Mucosa of descending colon (tissue), 3 donors: ENCODE measurements around the gene C2CD3. TPM values are rescaled to one million over a fixed set of nuclear protein-coding genes. Genes with fewer than 3 reads are reported as not detected.
"Not testable (repeated sequence)": the region's sequence is repeated elsewhere in the genome, so short reads cannot be mapped to it uniquely, and the experiment has no call there.

Experiments used
- ATAC-seq: fragments of 200-7000 bp; cut with Tn5 transposase; one replicate; pipeline ENCODE4 v1.9.1; 2020; ENCODE audit warnings: mild to moderate bottlenecking, moderate library complexity
- DNase-seq, 3 donors: peaks; one replicate each; pipeline ENCODE4 v3.0.0-alpha.2; 2020
- H3K36me3 ChIP-seq: fragments of 200-600 bp; one replicate; pipeline ENCODE4 v1.8.0; 2021; ENCODE audit warnings: low read depth, mild to moderate bottlenecking
- H3K4me1 ChIP-seq: fragments of 200-600 bp; one replicate; pipeline ENCODE4 v1.8.0; 2021; ENCODE audit warnings: low read depth, mild to moderate bottlenecking
- H3K4me3 ChIP-seq: fragments of 200-600 bp; one replicate; pipeline ENCODE4 v1.8.0; 2021; ENCODE audit warnings: mild to moderate bottlenecking
- H3K9me3 ChIP-seq: fragments of 200-600 bp; one replicate; pipeline ENCODE4 v1.8.0; 2021; ENCODE audit warnings: mild to moderate bottlenecking
- CTCF ChIP-seq: fragments of 200-600 bp; IDR thresholded peaks from one replicate; pipeline ENCODE4 v1.8.0; 2022; ENCODE audit warnings: antibody characterized with exemption, mild to moderate bottlenecking
- intact Hi-C, 2 donors: fragments of 100-400 bp; cut with DNase I in 1 of 2; cut with micrococcal nuclease in 1 of 2; formaldehyde crosslinking; loops; one replicate each; pipeline versions ENCODE4 v1.11.0 to v1.11.1; 2022; cut with DNase I, micrococcal nuclease
- total RNA-seq, 3 donors: library from RNA; stranded (reverse); fragmentation: NEBNext Ultra II Directional in 2 of 3; extraction: Animal tissue kit (Norgen Biotek cat#: 25700) in 2 of 3; gene quantifications; one replicate each; pipeline versions ENCODE4 v1.2.1 to v1.2.4, GENCODE V29; 2021 to 2023
- donor health status: DM: no; HTN: no; CAD: no; lungs with moderate emphysema.
- donor health status: DM: no; HTN: no; CAD: no.
- donor health status: DM: no; HTN: yes; CAD: no.

C2CD3 gene
- total RNA-seq, 3 donors from 2014 or later: 22.3 to 37.2 (median 32.1) TPM

- intact Hi-C loops: no loop called here
- DNase-seq: no peak
- TF ChIP-seq CTCF: no peak
Measured at GRCh38 chr11:74091549-74091948, 79.3 kb downstream of the C2CD3 start.

GRCh38 chr11:74090701-74091100 lies 80.1 kb downstream of the C2CD3 start:
- no peaks in the 10 kb centered on the region for H3K36me3 ChIP-seq
- H3K4me1 ChIP-seq: no peaks in the 10 kb centered on the region
- DNase-seq (no peak), ATAC-seq (no peak)
- no peaks in the 10 kb centered on the region for H3K9me3 ChIP-seq
- intact Hi-C loops: no loop called here
- H3K4me3 ChIP-seq: no peak overlapping the region
- no peak for TF ChIP-seq CTCF

More at GRCh38 chr11:74091549-74091948, 79.3 kb downstream of the C2CD3 start:
- ATAC-seq: peak; percentile 36
- H3K9me3 ChIP-seq: no peaks in the 10 kb centered on the region
- H3K4me3 ChIP-seq: no peak overlapping the region
- H3K36me3 ChIP-seq: no peaks in the 10 kb centered on the region
- H3K4me1 ChIP-seq: no peaks in the 10 kb centered on the region

- intact Hi-C loops: no loop called here
- no peak overlapping the region for H3K4me3 ChIP-seq
- ATAC-seq (no peak), DNase-seq (no peak)
- no peaks in the 10 kb centered on the region for H3K4me1 ChIP-seq
- TF ChIP-seq CTCF: no peak
- H3K36me3 ChIP-seq: no peaks in the 10 kb centered on the region
- H3K9me3 ChIP-seq: no peaks in the 10 kb centered on the region
Measured at GRCh38 chr11:74086242-74086884, 84.4 kb downstream of the C2CD3 start.

GRCh38 chr11:74085542-74085892 lies 85.3 kb downstream of the C2CD3 start:
- no peaks in the 10 kb centered on the region for H3K4me1 ChIP-seq
- TF ChIP-seq CTCF: no peak
- H3K9me3 ChIP-seq: no peaks in the 10 kb centered on the region
- intact Hi-C loops: no loop called here
- no peak overlapping the region for H3K4me3 ChIP-seq
- DNase-seq (peak in 1 of 3 donors; percentile 16), ATAC-seq (peak; percentile 17)
- H3K36me3 ChIP-seq: no peaks in the 10 kb centered on the region

GRCh38 chr11:74084796-74085541 lies 85.8 kb downstream of the C2CD3 start:
- TF ChIP-seq CTCF: no peak
- no peaks in the 10 kb centered on the region for H3K36me3 ChIP-seq
- DNase-seq (no peak), ATAC-seq (no peak)
- no peak overlapping the region for H3K4me3 ChIP-seq
- intact Hi-C loops: no loop called here
- H3K4me1 ChIP-seq: no peaks in the 10 kb centered on the region
- no peaks in the 10 kb centered on the region for H3K9me3 ChIP-seq

- not testable (repeated sequence) for ATAC-seq
Measured at GRCh38 chr11:74083927-74084326, 86.9 kb downstream of the C2CD3 start.

More at GRCh38 chr11:74083927-74084326, 86.9 kb downstream of the C2CD3 start:
- H3K36me3 ChIP-seq, H3K9me3 ChIP-seq, H3K4me3 ChIP-seq, DNase-seq, intact Hi-C loops, H3K4me1 ChIP-seq: not testable (repeated sequence)
